ENCODE data around the gene RAB28.

The RAB28 gene

GRCh38 chr4:13323921-13324320 is 160.2 kb downstream of the RAB28 start:
- TF ChIP-seq FOXP2 (optimal IDR thresholded peaks at IDR 0.05; ENCODE audit: borderline replicate concordance, extremely low read depth, extremely low read length, insufficient read depth) (no peak), TAF1 (IDR thresholded peaks at IDR 0.05; ENCODE audit: borderline replicate concordance, insufficient read depth, low read length) (no peak)

- TF ChIP-seq TAF1 (IDR thresholded peaks at IDR 0.05; ENCODE audit: borderline replicate concordance, insufficient read depth, low read length): no peak
- no peak for TF ChIP-seq FOXP2 (optimal IDR thresholded peaks at IDR 0.05; ENCODE audit: borderline replicate concordance, extremely low read depth, extremely low read length, insufficient read depth)
- TF ChIP-seq POLR2AphosphoS5 (IDR thresholded peaks at IDR 0.05; ENCODE audit: low read depth, low read length): no peak
- TF ChIP-seq REST (IDR thresholded peaks at IDR 0.05; ENCODE audit: insufficient read depth in 1 of 2, low read depth in 2 of 2, low read length in 2 of 2): no peak
- TF ChIP-seq SIN3A (IDR thresholded peaks at IDR 0.05; ENCODE audit: borderline replicate concordance, insufficient read depth, low read length): no peak
These were observed 161.4 kb downstream of the RAB28 start for GRCh38 chr4:13322681-13323101.
